Colonic mucosa (tissue), 4 donors: Measurements from ENCODE around the gene PLCG2. TPM values are rescaled to one million over a fixed set of nuclear protein-coding genes. Genes with fewer than 3 reads are reported as not detected.

Source experiments
- DNase-seq: peaks from one replicate; pipeline ENCODE4 v3.0.0-alpha.2; 2020
- H3K27ac ChIP-seq: fragments of 200-600 bp; one replicate; pipeline ENCODE4 v1.8.0; 2021
- H3K27me3 ChIP-seq: fragments of 200-600 bp; one replicate; pipeline ENCODE4 v1.8.0; 2021
- H3K36me3 ChIP-seq: fragments of 200-600 bp; one replicate; pipeline ENCODE4 v1.8.0; 2021
- H3K4me1 ChIP-seq: fragments of 200-600 bp; one replicate; pipeline ENCODE4 v1.8.0; 2021; ENCODE audit warnings: mild to moderate bottlenecking
- H3K4me3 ChIP-seq: fragments of 200-600 bp; one replicate; pipeline ENCODE4 v1.8.0; 2021
- H3K9ac ChIP-seq, 2 donors: one replicate each; pipeline ENCODE4 v1.7.0; 2013; ENCODE audit warnings: control low read depth in 2 of 2, low read depth in 2 of 2, low read length in 2 of 2
- H3K9me3 ChIP-seq: fragments of 200-600 bp; one replicate; pipeline ENCODE4 v1.8.0; 2021
- intact Hi-C: fragments of 100-400 bp; cut with DNase I; formaldehyde crosslinking; loops from one replicate; pipeline ENCODE4 v1.14.1; 2022
- total RNA-seq, 2 donors: library from RNA; stranded (reverse); fragmentation: NEBNext Ultra II Directional in 1 of 2; extraction: Animal tissue kit (Norgen Biotek cat#: 25700) in 1 of 2; gene quantifications; one replicate each; pipeline ENCODE4 v1.2.1, GENCODE V29; 2021
- TF ChIP-seq, protein P1 (sequence below): fragments of 200-600 bp; IDR thresholded peaks from one replicate; pipeline ENCODE4 v1.8.0; 2022; ENCODE audit warnings: antibody characterized with exemption, mild to moderate bottlenecking
- donor health status: healthy.
- donor health status: DM: no; HTN: no; CAD: no.
- donor health status: DM: no; HTN: no; CAD: no.

The PLCG2 gene
- total RNA-seq, 2 donors from 2014 or later = 9.1 to 9.6 TPM

DNA sequence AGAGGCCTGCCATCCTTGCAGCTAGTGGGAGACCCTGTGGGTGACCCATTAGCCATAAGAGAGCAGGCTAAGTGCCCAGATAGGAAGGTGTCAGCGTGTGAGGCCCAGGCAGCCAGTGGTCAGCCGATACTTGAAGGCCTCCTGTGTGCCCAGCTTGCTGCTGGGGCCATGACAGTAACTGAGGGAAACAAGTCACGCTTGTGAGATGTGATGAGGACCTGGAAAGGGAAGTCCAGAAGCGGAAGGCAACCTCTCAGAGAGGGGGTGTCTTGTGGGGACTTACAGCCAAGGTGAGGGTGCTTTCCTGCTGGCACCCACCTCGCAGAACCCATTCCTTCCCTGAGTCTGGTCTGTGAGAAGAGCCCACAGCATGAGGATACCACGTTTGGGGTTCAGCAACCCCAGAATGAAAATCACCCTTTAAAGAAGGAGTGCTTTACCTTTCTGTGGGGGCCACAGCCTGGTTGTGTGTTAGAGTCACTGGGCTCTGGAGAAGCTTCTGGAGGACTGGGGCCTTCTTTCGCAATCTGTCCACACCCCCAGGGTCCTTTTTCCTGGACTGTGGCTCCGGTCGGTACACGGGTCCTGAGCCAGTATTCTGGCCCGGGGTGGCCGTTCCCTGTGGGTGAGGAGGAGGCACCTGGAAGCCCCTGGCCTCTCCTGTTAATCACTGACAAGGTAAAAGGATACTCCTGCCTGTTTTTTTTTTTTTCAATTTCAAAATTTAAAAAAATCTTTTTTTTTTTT, 53.9 kb downstream of the PLCG2 start:
- H3K27ac ChIP-seq = no peak overlapping the region
- DNase-seq = no peak

DNA sequence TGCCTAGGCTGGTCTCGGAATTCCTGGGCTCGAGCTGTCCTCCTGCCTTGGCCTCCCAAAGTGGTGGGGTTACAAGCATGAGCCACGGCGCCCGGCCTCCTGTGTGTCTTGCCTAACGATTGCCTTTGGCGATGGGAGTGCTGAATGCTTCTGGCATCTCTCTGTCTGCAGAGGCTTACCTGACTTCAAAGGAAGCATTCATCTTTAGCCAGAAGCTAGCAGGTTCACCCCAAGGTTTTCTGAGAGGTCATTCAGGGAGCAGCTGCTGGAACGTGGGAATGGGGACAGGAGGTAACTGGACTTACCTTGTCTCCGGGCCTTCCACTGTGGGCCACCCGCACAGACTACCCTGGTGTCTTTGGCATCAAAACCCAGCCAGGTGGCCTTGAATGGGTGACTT, 54.7 kb downstream of the PLCG2 start:
- H3K9ac ChIP-seq = no peak overlapping the region
- no peak overlapping the region for H3K4me3 ChIP-seq
- intact Hi-C loops = no loop called here
- no peak overlapping the region for H3K27ac ChIP-seq
- no peaks in the 10 kb centered on the region for H3K36me3 ChIP-seq
- no peak for DNase-seq
- H3K27me3 ChIP-seq = no peaks in the 10 kb centered on the region
- H3K9me3 ChIP-seq = no peaks in the 10 kb centered on the region
- H3K4me1 ChIP-seq = no peaks in the 10 kb centered on the region
- TF ChIP-seq, protein P1, sequence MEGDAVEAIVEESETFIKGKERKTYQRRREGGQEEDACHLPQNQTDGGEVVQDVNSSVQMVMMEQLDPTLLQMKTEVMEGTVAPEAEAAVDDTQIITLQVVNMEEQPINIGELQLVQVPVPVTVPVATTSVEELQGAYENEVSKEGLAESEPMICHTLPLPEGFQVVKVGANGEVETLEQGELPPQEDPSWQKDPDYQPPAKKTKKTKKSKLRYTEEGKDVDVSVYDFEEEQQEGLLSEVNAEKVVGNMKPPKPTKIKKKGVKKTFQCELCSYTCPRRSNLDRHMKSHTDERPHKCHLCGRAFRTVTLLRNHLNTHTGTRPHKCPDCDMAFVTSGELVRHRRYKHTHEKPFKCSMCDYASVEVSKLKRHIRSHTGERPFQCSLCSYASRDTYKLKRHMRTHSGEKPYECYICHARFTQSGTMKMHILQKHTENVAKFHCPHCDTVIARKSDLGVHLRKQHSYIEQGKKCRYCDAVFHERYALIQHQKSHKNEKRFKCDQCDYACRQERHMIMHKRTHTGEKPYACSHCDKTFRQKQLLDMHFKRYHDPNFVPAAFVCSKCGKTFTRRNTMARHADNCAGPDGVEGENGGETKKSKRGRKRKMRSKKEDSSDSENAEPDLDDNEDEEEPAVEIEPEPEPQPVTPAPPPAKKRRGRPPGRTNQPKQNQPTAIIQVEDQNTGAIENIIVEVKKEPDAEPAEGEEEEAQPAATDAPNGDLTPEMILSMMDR = no peak

More for the DNA sequence above, 53.9 kb downstream of the PLCG2 start:
- TF ChIP-seq, protein P1 = no peak
- H3K36me3 ChIP-seq = no peaks in the 10 kb centered on the region
- intact Hi-C loops = no loop called here
- H3K4me1 ChIP-seq = no peaks in the 10 kb centered on the region
- no peaks in the 10 kb centered on the region for H3K9me3 ChIP-seq
- H3K27me3 ChIP-seq = no peaks in the 10 kb centered on the region
- no peak overlapping the region for H3K4me3 ChIP-seq
- H3K9ac ChIP-seq = no peak overlapping the region

DNA sequence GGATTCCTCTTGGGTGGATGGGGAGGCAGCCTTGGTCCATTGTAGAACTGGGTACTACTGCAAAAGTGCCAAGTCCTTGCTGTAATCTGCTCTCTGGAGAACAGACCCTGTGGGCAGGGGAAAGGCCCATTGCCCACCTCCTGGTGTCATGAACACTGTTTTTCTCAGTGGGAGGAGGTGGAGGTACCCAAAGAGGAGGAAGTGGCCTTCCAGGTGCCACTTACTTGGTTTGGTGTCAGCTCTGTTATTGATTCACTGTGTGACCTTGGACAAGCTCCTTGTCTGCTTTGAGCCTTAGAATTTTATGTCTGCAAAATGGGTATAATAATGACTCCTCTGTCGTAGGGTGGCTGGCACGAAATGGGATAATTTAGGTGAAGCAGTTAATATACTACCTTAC, 55.8 kb downstream of the PLCG2 start:
- Histone ChIP-seq H3K27me3 (no peaks in the 10 kb centered on the region), H3K4me3 (no peak overlapping the region), H3K36me3 (no peaks in the 10 kb centered on the region), H3K9ac (no peak overlapping the region), H3K4me1 (no peaks in the 10 kb centered on the region), H3K27ac (no peak overlapping the region), H3K9me3 (no peaks in the 10 kb centered on the region)
- DNase-seq = no peak
- intact Hi-C loops = no loop called here
- TF ChIP-seq, protein P1 = no peak

DNA sequence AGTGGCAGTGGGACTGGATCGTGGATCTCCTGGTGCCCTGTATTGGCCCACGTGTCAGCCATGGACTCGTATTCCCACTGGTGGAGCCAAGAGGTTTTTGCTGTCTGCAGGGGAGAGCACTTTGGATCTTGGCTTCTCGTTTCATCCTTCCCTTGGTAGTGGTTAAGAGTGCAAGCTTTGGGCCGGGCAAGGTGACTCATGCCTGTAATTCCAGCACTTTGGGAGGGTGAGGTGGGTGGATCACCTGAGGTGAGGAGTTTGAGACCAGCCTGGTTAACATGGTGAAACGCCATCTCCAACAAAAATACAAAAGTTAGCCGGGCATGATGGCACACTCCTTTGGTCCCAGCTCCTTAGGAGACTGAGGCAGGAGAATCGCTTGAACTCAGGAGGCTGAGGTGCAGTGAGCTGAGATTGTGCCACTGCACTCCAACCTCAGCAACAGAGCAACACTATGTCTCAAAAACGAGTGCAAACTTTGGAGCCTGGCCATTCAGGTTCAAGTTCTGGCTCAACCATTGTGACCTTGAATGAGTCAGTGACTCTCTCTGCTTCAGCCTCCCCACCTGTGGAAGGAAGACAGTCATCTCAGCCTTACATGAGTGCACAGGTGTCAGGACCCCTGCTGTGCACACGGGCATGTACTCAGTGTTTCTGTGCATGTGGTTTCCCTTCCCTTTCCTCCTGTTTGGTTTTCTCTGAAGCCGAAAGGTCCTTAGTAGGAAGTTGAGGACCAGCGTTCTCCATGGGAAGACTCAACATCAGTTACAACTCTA, 57.4 kb downstream of the PLCG2 start:
- Histone ChIP-seq H3K27me3 (no peaks in the 10 kb centered on the region), H3K4me1 (no peaks in the 10 kb centered on the region), H3K27ac (no peak overlapping the region), H3K9ac (no peak overlapping the region), H3K9me3 (no peaks in the 10 kb centered on the region), H3K4me3 (no peak overlapping the region), H3K36me3 (no peaks in the 10 kb centered on the region)
- TF ChIP-seq, protein P1 = no peak
- intact Hi-C loops = no loop called here
- no peak for DNase-seq

DNA sequence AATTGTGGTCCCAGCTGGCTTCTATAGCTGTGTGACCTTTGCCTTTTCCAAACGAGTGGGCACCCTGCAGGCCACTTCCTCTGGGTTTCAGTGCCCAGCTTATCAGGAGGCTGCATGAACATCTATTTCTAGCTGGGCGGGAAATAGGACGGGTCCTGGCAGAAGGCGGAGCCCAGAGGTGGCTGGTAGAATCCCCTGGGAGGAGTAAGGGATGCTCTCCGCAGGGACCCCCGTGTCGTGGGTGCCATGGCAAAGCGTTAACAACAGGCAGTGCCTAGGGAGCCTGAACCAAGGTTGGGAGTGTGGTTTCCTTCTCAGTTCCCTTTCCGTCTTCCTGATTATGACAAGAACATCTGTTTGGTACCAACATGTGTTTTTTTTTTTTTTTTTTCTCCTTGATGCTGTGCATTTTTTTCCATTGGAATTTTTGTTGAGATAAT, 58.2 kb downstream of the PLCG2 start:
- Histone ChIP-seq H3K4me1 (no peaks in the 10 kb centered on the region), H3K27me3 (no peaks in the 10 kb centered on the region), H3K9ac (peak overlapping the region in 1 of 2 donors; percentile 19), H3K4me3 (no peak overlapping the region), H3K36me3 (no peaks in the 10 kb centered on the region), H3K9me3 (no peaks in the 10 kb centered on the region), H3K27ac (no peak overlapping the region)
- TF ChIP-seq, protein P1 = no peak
- DNase-seq = no peak
- intact Hi-C loops = no loop called here
